Lung (tissue), 12 donors: ENCODE measurements around the gene WASL. TPM values are rescaled to one million over a fixed set of nuclear protein-coding genes. Genes with fewer than 3 reads are reported as not detected.

Experiments
- ATAC-seq: fragments of 200-7000 bp; cut with Tn5 transposase; one replicate; pipeline ENCODE4 v1.9.1; 2020; ENCODE audit warnings: moderate number of reproducible peaks; ENCODE audit not compliant: insufficient read depth, low FRiP score
- DNase-seq, 3 donors: peaks; one replicate each; pipeline ENCODE4 v3.0.0-alpha.2; 2013 to 2017
- H3K27ac ChIP-seq, 2 donors: one replicate each; pipeline ENCODE4 v1.5.1; 2013; ENCODE audit warnings: mild to moderate bottlenecking in 2 of 2, moderate library complexity in 2 of 2, control low read depth in 1 of 2, inconsistent platforms in 1 of 2, low read depth in 1 of 2, low read length in 1 of 2
- H3K27me3 ChIP-seq, 3 donors: one replicate each; pipeline ENCODE4 v1.5.1; 2013; ENCODE audit warnings: low read length in 2 of 3; ENCODE audit not compliant: control insufficient read depth in 3 of 3, insufficient read depth in 3 of 3
- H3K36me3 ChIP-seq, 4 donors: one replicate each; pipeline ENCODE4 v1.5.1; 2013; ENCODE audit warnings: low read length in 4 of 4, mild to moderate bottlenecking in 1 of 4, moderate library complexity in 1 of 4; ENCODE audit not compliant: control insufficient read depth in 4 of 4, insufficient read depth in 4 of 4
- H3K4me1 ChIP-seq, 5 donors: one replicate each; pipeline ENCODE4 v1.5.1; 2013; ENCODE audit warnings: low read length in 5 of 5, mild to moderate bottlenecking in 2 of 5, moderate library complexity in 1 of 5; ENCODE audit not compliant: control insufficient read depth in 5 of 5, insufficient read depth in 5 of 5
- H3K4me3 ChIP-seq: one replicate; pipeline ENCODE4 v1.5.1; 2013; ENCODE audit warnings: mild to moderate bottlenecking, control low read depth, moderate library complexity
- H3K9ac ChIP-seq, 2 donors: one replicate each; pipeline ENCODE4 v1.5.1; 2013; ENCODE audit warnings: low read length in 2 of 2, control low read depth in 1 of 2; ENCODE audit not compliant: insufficient read depth in 1 of 2
- H3K9me3 ChIP-seq, 4 donors: one replicate each; pipeline ENCODE4 v1.5.1; 2013; ENCODE audit warnings: low read length in 3 of 4, mild to moderate bottlenecking in 1 of 4, moderate library complexity in 1 of 4; ENCODE audit not compliant: control insufficient read depth in 4 of 4, insufficient read depth in 3 of 4
- WGBS, 2 donors: extraction: QIAGEN DNeasy Blood & Tissue Kit; methylation state at CpG; one replicate each; pipeline ENCODE4 v1.1.7; 2013; 5-methylcytosine and 5-hydroxymethylcytosine counted together
- polyA plus RNA-seq, 2 donors: library from polyadenylated mRNA; stranded (reverse); fragments of 200-250 nt; gene quantifications; one replicate each; pipeline ENCODE4 v1.2.1, GENCODE V29; 2013
- total RNA-seq, 2 donors: library from RNA; depleted of rRNA in 1 of 2; stranded (reverse); fragments of >200 nt in 1 of 2; gene quantifications; one replicate each; pipeline ENCODE4 v1.2.1, GENCODE V29; 2014 to 2021
- TF ChIP-seq, protein P1 (sequence below): IDR thresholded peaks from 2 replicates; pipeline ENCODE4 v1.5.1; 2012; ENCODE audit warnings: mild to moderate bottlenecking; ENCODE audit errors: control extremely low read depth, extremely low read depth
- donor health status: control.
- donor health status: control.
- donor health status: Bipolar disorder and iron deficiency.
- donor health status: healthy.
- donor health status: DM: yes; HTN: yes; CAD: no.

Gene WASL
- total and polyA plus RNA-seq, 4 donors = 11.8 to 52.7 (median 22.2) TPM

- H3K27ac ChIP-seq = peak overlapping the region in 1 of 2 donors; percentile 92
- peaks cover 0 to 27% (median 10%) of the 10 kb centered on the region in 5 donors for H3K4me1 ChIP-seq
- peaks cover 0 to 2% (median 0%) of the 10 kb centered on the region in 4 donors for H3K9me3 ChIP-seq
- H3K4me3 ChIP-seq = no peak overlapping the region
- H3K36me3 ChIP-seq = no peaks in the 10 kb centered on the region
- H3K27me3 ChIP-seq = no peaks in the 10 kb centered on the region
- no peak overlapping the region for H3K9ac ChIP-seq
- TF ChIP-seq, protein P1, sequence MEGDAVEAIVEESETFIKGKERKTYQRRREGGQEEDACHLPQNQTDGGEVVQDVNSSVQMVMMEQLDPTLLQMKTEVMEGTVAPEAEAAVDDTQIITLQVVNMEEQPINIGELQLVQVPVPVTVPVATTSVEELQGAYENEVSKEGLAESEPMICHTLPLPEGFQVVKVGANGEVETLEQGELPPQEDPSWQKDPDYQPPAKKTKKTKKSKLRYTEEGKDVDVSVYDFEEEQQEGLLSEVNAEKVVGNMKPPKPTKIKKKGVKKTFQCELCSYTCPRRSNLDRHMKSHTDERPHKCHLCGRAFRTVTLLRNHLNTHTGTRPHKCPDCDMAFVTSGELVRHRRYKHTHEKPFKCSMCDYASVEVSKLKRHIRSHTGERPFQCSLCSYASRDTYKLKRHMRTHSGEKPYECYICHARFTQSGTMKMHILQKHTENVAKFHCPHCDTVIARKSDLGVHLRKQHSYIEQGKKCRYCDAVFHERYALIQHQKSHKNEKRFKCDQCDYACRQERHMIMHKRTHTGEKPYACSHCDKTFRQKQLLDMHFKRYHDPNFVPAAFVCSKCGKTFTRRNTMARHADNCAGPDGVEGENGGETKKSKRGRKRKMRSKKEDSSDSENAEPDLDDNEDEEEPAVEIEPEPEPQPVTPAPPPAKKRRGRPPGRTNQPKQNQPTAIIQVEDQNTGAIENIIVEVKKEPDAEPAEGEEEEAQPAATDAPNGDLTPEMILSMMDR = no peak
- DNase-seq = no peak
- ATAC-seq = no peak
- WGBS, 2 donors = 91 to 92% methylated on average over 7 of the region's 7 CpGs
Observed at GRCh38 chr7:123647106-123647730, 101.6 kb downstream of the WASL start.

DNA sequence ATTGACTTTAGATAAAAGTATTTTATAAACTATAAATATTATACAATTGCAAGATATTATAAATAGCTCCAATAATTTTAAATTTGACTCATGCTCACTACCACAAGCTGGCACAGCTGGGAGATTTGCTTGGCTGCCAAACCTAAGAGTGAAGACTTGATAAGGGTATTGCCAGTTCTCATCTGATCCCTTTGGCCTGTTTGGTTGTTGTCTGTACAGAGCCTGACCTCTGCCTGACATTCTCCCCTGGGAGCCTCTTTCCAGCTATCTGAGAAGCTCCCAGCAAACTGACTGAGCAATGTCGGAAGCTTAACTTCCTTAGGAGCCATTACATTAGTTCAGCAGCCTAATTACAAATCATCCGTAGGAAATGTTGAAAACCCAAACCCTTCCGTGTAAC lies 103.3 kb downstream of the WASL start:
- peak overlapping the region in 1 of 2 donors; percentile 92 for H3K27ac ChIP-seq
- peaks cover 0 to 2% (median 0%) of the 10 kb centered on the region in 4 donors for H3K9me3 ChIP-seq
- DNase-seq = peak in 1 of 3 donors; percentile 19
- no peak overlapping the region for H3K9ac ChIP-seq
- TF ChIP-seq, protein P1 = no peak
- no peaks in the 10 kb centered on the region for H3K27me3 ChIP-seq
- H3K4me3 ChIP-seq = no peak overlapping the region
- H3K4me1 ChIP-seq = peaks cover 0 to 29% (median 10%) of the 10 kb centered on the region in 5 donors
- 48 to 72% methylated on average over 3 of the region's 3 CpGs for WGBS, 2 donors
- H3K36me3 ChIP-seq = no peaks in the 10 kb centered on the region
- ATAC-seq = no peak

GRCh38 chr7:123643495-123644441 lies 105.0 kb downstream of the WASL start:
- no peak overlapping the region for H3K9ac ChIP-seq
- no peaks in the 10 kb centered on the region for H3K36me3 ChIP-seq
- H3K4me3 ChIP-seq = no peak overlapping the region
- ATAC-seq (no peak), DNase-seq (peak in 2 of 3 donors; percentile 62 to 74)
- WGBS, 2 donors = 34 to 39% methylated on average over 6 of the region's 6 CpGs
- peaks cover 0 to 2% (median 0%) of the 10 kb centered on the region in 4 donors for H3K9me3 ChIP-seq
- H3K27ac ChIP-seq = peak overlapping the region in 1 of 2 donors; percentile 92
- peaks cover 0 to 25% (median 10%) of the 10 kb centered on the region in 5 donors for H3K4me1 ChIP-seq
- H3K27me3 ChIP-seq = no peaks in the 10 kb centered on the region
- TF ChIP-seq, protein P1 = no peak
